Measurements from ENCODE around the gene SAMD10. TPM values are rescaled to one million over a fixed set of nuclear protein-coding genes. Genes with fewer than 3 reads are reported as not detected.
A peak's percentile ranks its signal among the peaks of the same experiment; 100 is the strongest.

The SAMD10 gene
- total and polyA plus RNA-seq, 3 donors from 2014 or later = 3.9 to 10.7 (median 6.2) TPM

GRCh38 chr20:63939061-63939935 lies 40.1 kb downstream of the SAMD10 start:
- H3K36me3 ChIP-seq (ENCODE audit: low read depth, missing control alignments) = no peaks in the 10 kb centered on the region
- no peak for DNase-seq
- H3K27ac ChIP-seq = no peak overlapping the region
- H3K4me1 ChIP-seq = peaks cover 6% of the 10 kb centered on the region
- H3K4me3 ChIP-seq = peak overlapping the region; percentile 35 to 36
- no peaks in the 10 kb centered on the region for H3K27me3 ChIP-seq
- 59 to 88% methylated on average over 5 to 33 of the region's 33 CpGs for WGBS, 2 donors
- no peaks in the 10 kb centered on the region for H3K9me3 ChIP-seq
- TF ChIP-seq CTCF (IDR thresholded peaks at IDR 0.05) (no peak), POLR2A (IDR thresholded peaks at IDR 0.05) (no peak)
- intact Hi-C loops (cut with DNase I; ENCODE audit: low total_unique reads) = no loop called here

GRCh38 chr20:63937596-63937995 lies 41.8 kb downstream of the SAMD10 start:
- no peak for DNase-seq
- 64 to 84% methylated on average over 14 of the region's 14 CpGs for WGBS, 2 donors
- no peak overlapping the region for H3K27ac ChIP-seq

GRCh38 chr20:63935447-63935846 lies 44.0 kb downstream of the SAMD10 start:
- H3K27ac ChIP-seq = no peak overlapping the region
- no peaks in the 10 kb centered on the region for H3K9me3 ChIP-seq
- intact Hi-C loops (cut with DNase I; ENCODE audit: low total_unique reads) = no loop called here
- no peak for TF ChIP-seq CTCF (IDR thresholded peaks at IDR 0.05)
- no peak for TF ChIP-seq POLR2A (IDR thresholded peaks at IDR 0.05)
- no peak for DNase-seq
- H3K4me3 ChIP-seq = no peak overlapping the region
- H3K4me1 ChIP-seq = no peaks in the 10 kb centered on the region
- no peaks in the 10 kb centered on the region for H3K36me3 ChIP-seq (ENCODE audit: low read depth, missing control alignments)
- no peaks in the 10 kb centered on the region for H3K27me3 ChIP-seq
- WGBS, 2 donors = 94% methylated on average over 6 to 9 of the region's 9 CpGs

More at GRCh38 chr20:63937596-63937995, 41.8 kb downstream of the SAMD10 start:
- TF ChIP-seq POLR2A (IDR thresholded peaks at IDR 0.05) (no peak), CTCF (IDR thresholded peaks at IDR 0.05) (no peak)
- Histone ChIP-seq H3K9me3 (no peaks in the 10 kb centered on the region), H3K4me3 (no peak overlapping the region), H3K27me3 (no peaks in the 10 kb centered on the region), H3K36me3 (ENCODE audit: low read depth, missing control alignments) (no peaks in the 10 kb centered on the region), H3K4me1 (no peaks in the 10 kb centered on the region)
- intact Hi-C loops (cut with DNase I; ENCODE audit: low total_unique reads) = no loop called here

GRCh38 chr20:63934271-63935068 lies 45.0 kb downstream of the SAMD10 start:
- H3K36me3 ChIP-seq (ENCODE audit: low read depth, missing control alignments) = no peaks in the 10 kb centered on the region
- no peak overlapping the region for H3K4me3 ChIP-seq
- H3K4me1 ChIP-seq = no peaks in the 10 kb centered on the region
- TF ChIP-seq CTCF (IDR thresholded peaks at IDR 0.05) (peak in 2 of 3 experiments; percentile 2 to 19), POLR2A (IDR thresholded peaks at IDR 0.05) (no peak)
- intact Hi-C loops (cut with DNase I; ENCODE audit: low total_unique reads) = no loop called here
- H3K27me3 ChIP-seq = no peaks in the 10 kb centered on the region
- H3K9me3 ChIP-seq = no peaks in the 10 kb centered on the region
- WGBS, 2 donors = 85 to 86% methylated on average over 21 to 37 of the region's 37 CpGs
- no peak for DNase-seq
- H3K27ac ChIP-seq = no peak overlapping the region

Measured in testis (tissue), 3 donors.